Measurements from ENCODE around the gene THADA.

The THADA gene

GRCh38 chr2:43268066-43268953 is 327.5 kb downstream of the THADA start:
- no peak for DNase-seq

- DNase-seq = no peak
Measured at GRCh38 chr2:43267381-43267780, 328.5 kb downstream of the THADA start.

- peak in 1 of 2 donors; percentile 29 for DNase-seq
Measured at GRCh38 chr2:43266711-43267111, 329.1 kb downstream of the THADA start.

GRCh38 chr2:43265421-43265820 is 330.4 kb downstream of the THADA start:
- no peak for DNase-seq

- DNase-seq = no peak
Measured at GRCh38 chr2:43265001-43265400, 330.8 kb downstream of the THADA start.

- DNase-seq = no peak
Measured at GRCh38 chr2:43262951-43263350, 332.9 kb downstream of the THADA start.

- DNase-seq = no peak
Measured at GRCh38 chr2:43262239-43262638, 333.6 kb downstream of the THADA start.

GRCh38 chr2:43259512-43259911 is 336.3 kb downstream of the THADA start:
- DNase-seq = no peak

GRCh38 chr2:43258547-43259156 is 337.2 kb downstream of the THADA start:
- DNase-seq = no peak

GRCh38 chr2:43255296-43255910 is 340.4 kb downstream of the THADA start:
- no peak for DNase-seq

GRCh38 chr2:43254331-43254730 is 341.5 kb downstream of the THADA start:
- DNase-seq = no peak

GRCh38 chr2:43251171-43251731 is 344.6 kb downstream of the THADA start:
- DNase-seq = no peak

GRCh38 chr2:43250015-43250414 is 345.8 kb downstream of the THADA start:
- DNase-seq = no peak

GRCh38 chr2:43248621-43249020 is 347.2 kb downstream of the THADA start:
- no peak for DNase-seq

- no peak for DNase-seq
Measured at GRCh38 chr2:43246641-43247040, 349.2 kb downstream of the THADA start.

- DNase-seq = no peak
Measured at GRCh38 chr2:43241558-43241957, 354.3 kb downstream of the THADA start.

- no peak for DNase-seq
Measured at GRCh38 chr2:43240766-43241150, 355.1 kb downstream of the THADA start.

GRCh38 chr2:43239981-43240765 is 355.7 kb downstream of the THADA start:
- DNase-seq = peak in 1 of 2 donors; percentile 33

GRCh38 chr2:43238813-43239212 is 357.0 kb downstream of the THADA start:
- DNase-seq = no peak

GRCh38 chr2:43238176-43238575 is 357.7 kb downstream of the THADA start:
- DNase-seq = no peak

- DNase-seq = no peak
Measured at GRCh38 chr2:43233218-43234212, 362.3 kb downstream of the THADA start.

All from CD4-positive, alpha-beta T cell treated with Interleukin-4 for 1 hour (primary cell).